Measurements from ENCODE around the gene GRAMD2B.

GRCh38 chr5:126444137-126444536, 20.9 kb downstream of the GRAMD2B start:
- no peak for TF ChIP-seq ZNF121 (tag by site-specific recombination; IDR thresholded peaks at IDR 0.05)
- no peak for TF ChIP-seq CTCF (tag by site-specific recombination; IDR thresholded peaks at IDR 0.05)
- TF ChIP-seq SP3 (tag by site-specific recombination; IDR thresholded peaks at IDR 0.05): no peak
- no peak for TF ChIP-seq ZNF19 (tag by site-specific recombination; IDR thresholded peaks at IDR 0.05; ENCODE audit: low read depth)
- TF ChIP-seq ZNF677 (tag by site-specific recombination; IDR thresholded peaks at IDR 0.05): no peak
- TF ChIP-seq, protein P1, sequence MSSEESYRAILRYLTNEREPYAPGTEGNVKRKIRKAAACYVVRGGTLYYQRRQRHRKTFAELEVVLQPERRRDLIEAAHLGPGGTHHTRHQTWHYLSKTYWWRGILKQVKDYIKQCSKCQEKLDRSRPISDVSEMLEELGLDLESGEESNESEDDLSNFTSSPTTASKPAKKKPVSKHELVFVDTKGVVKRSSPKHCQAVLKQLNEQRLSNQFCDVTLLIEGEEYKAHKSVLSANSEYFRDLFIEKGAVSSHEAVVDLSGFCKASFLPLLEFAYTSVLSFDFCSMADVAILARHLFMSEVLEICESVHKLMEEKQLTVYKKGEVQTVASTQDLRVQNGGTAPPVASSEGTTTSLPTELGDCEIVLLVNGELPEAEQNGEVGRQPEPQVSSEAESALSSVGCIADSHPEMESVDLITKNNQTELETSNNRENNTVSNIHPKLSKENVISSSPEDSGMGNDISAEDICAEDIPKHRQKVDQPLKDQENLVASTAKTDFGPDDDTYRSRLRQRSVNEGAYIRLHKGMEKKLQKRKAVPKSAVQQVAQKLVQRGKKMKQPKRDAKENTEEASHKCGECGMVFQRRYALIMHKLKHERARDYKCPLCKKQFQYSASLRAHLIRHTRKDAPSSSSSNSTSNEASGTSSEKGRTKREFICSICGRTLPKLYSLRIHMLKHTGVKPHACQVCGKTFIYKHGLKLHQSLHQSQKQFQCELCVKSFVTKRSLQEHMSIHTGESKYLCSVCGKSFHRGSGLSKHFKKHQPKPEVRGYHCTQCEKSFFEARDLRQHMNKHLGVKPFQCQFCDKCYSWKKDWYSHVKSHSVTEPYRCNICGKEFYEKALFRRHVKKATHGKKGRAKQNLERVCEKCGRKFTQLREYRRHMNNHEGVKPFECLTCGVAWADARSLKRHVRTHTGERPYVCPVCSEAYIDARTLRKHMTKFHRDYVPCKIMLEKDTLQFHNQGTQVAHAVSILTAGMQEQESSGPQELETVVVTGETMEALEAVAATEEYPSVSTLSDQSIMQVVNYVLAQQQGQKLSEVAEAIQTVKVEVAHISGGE (tag by site-specific recombination; conservative IDR thresholded peaks at IDR 0.05; ENCODE audit: low read depth): no peak
- no peak for TF ChIP-seq ZBTB17 (tag by site-specific recombination; IDR thresholded peaks at IDR 0.05)
- TF ChIP-seq ZNF596 (tag by site-specific recombination; IDR thresholded peaks at IDR 0.05): no peak
- no peak for TF ChIP-seq SP2 (tag by site-specific recombination; IDR thresholded peaks at IDR 0.05)
- no peak for TF ChIP-seq PBX3 (CRISPR knock-in tag; IDR thresholded peaks at IDR 0.05)
- TF ChIP-seq ZBTB1 (tag by site-specific recombination; IDR thresholded peaks at IDR 0.05): no peak
- TF ChIP-seq ZNF585B (tag by site-specific recombination; IDR thresholded peaks at IDR 0.05): no peak
- TF ChIP-seq ZNF580 (tag by site-specific recombination; IDR thresholded peaks at IDR 0.05): no peak
- TF ChIP-seq YY1 (tag by site-specific recombination; IDR thresholded peaks at IDR 0.05): no peak

Measured in HEK293 (cell line).